Stimulated activated CD4-positive, alpha-beta T cell treated with anti-CD3 and anti-CD28 coated beads, TNF-alpha, amount 100 ng/mL, for 24 hours (primary cell): ENCODE results near the gene MAS1.
"Not testable (repeated sequence)": the region's sequence is repeated elsewhere in the genome, so short reads cannot be mapped to it uniquely, and the experiment has no call there.

ENCODE experiments used
- DNase-seq, 3 experiments: peaks; one replicate each; pipeline ENCODE4 v3.0.0-alpha.2; 2020; ENCODE audit warnings: low read depth in 3 of 3

Gene MAS1

DNA sequence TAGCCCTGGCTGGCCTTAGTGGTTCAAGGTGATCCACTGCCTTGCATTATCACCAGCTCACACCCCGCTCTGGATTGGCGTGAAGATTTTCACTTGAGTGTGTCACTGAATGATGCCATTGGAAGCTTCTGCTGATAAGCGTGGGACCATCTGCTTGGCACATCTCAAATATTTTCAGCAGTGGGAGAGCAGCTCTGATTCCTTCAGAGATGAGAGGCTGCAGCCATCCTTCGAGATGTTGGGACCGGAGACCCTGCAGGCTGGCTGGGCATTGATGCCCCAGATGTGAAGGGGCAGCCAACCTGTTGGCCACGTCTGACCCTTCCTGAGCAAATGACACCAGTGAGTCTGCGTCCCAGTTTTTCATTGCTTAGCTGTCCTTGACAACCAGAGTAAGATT lies at the start of gene MAS1:
TSS of gene MAS1 (plus strand) at position 197 of the 400 bp plus-strand sequence. CDS start 15,968 bp downstream, outside the sequence.
- no peak for DNase-seq

DNA sequence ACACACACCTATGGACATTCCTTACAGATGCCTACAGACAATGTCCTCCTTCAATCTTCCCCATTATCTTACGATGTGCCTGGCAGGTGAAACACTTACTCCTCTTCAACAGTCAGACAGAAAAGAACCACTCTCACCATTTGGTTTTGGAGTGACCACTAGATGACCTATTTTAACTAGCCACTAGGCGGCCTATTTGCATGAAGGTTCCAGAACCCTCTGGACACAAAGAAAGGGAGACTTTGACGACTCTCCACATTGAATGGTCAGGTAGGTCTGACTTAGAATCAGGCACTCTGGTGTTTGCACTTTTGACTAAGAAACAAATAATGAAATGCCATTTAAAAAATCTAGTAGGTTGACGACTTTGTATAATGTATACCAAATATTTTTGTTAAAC lies 48.8 kb upstream of the MAS1 start:
- no peak for DNase-seq

DNA sequence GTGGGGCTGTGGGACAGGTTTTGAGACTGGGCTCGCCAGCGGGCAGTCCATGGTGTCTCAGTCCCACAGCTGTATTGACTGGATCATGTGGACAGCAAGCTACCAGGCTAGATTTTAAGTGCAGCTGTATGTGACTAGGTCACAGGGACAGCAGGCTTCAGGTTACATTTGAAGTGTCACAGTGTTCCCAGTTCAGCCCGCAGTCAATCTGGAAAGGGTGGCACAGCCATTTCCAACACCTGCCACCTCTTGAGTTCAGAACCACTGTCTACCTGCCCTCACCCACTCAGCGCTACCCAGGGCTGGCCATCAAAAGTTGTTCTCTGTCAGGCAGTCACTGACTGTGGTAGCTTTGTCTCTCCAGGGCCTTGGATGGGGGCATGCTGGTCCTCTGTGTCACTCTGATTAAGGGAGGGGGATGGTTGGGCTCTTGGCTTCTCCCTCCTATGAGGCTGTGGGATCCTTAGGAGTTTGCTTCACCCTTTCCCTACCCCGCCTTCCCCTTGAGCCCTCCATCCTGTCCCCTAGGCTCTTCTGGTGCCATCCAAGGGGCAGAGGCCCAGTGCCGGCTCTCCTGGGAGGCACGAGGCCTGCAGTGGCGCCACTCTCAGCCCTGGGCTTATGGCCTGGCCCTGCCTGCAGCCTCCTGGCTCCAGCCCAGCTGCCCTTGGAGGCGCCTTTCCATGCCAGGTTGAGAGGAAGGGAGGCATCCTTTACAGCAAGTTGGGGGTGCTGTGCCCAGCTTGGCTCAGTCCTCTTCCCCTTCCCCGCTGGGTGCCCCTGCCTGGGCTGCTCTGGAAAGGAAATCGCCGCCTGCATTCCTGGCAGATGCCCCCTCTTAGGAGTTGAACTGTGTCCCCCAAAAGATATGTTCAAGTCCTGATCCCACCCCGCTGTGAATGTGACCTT lies 45.8 kb upstream of the MAS1 start:
- DNase-seq = no peak

DNA sequence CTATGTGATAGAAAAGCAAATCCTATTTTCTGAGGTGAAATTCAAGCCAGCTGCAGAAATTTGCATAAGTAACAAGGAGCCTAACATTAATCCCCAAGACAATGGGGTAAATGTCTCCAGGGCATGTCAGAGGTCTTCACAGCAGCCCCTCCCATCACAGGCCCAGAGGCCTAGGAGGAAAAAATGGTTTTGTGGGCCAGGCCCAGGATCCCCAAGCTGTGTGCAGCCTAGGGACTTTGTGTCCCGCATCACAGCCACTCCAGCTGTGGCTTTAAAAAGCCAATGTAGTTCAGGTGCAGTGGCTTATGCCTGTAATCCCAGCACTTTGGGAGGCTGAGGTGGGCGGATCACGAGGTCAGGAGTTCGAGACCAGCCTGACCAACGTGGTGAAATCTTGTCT lies 42.2 kb upstream of the MAS1 start:
- not testable (repeated sequence) for DNase-seq

DNA sequence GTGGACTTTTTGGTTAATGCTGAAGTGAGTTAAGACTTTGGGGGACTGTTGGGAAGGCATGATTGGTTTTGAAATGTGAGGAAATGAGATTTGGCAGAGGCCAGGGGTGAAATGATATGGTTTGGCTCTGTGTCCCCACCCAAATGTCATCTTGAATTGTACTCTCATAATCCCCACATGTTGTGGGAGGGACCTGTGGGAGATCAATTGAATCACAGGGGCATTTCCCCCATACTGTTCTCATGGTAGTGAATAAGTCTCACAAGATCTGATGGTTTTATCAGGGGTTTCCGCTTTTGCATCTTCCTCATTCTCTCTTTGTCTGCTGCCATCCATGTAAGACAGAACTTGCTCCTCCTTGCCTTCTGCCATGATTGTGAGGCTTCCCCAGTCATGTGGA lies 40.9 kb upstream of the MAS1 start:
- DNase-seq = not testable (repeated sequence)

DNA sequence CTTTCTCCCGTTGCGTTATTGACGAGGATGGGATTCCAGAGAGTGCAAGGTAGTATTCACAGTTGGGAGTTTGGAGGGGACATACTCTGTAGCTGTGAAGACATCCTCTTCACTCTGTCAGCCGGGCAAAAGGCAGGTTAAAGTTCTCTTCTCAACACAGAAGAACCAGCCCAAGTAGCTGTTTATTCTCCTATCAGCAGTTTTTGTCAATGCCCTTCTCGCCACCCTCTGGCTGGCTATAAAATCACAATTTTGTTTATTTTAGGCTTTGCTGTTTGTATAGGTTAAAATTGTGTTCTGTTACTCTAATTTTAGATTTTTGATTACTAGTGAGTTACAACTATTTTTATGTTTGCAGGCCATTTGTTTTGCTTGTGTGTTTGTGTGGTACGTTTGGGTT lies 37.9 kb upstream of the MAS1 start:
- no peak for DNase-seq

DNA sequence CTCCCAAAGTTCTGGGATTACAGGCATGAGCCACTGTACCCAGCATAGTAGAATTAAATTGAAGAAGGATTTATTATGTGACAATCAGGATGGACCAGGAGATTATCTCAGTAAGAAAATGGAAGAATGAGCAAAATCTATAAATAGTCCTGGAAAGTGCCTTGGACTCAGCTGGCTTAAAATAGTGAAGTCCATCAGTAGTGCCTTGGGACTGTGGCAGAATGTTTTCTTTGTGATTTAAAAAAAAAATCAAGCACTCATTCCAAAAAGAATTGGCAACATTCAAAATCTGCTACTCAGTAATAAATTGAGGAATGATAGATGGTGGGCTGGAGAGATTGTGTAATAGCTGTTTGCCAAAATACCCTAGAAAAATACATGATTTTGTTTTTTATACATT lies 37.0 kb upstream of the MAS1 start:
- no peak for DNase-seq

DNA sequence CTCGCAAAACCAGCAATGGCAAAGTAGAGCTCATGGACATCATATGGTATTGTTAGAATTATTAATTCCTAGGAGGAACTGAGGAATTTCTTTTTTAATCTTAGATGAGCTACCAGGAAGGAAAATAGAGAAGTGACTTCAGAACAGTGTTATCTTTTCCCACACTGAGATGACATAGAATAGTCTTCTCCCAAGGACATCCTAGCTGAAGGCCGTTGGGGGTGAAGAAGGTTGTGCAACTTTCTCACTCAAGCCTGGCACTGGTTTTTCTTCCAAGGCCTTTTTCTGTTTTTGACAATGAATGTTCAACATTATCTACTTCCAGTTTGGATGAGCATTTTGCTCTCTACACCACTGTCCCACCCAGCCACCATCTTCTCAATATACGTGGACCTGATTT lies 35.8 kb upstream of the MAS1 start:
- no peak for DNase-seq

DNA sequence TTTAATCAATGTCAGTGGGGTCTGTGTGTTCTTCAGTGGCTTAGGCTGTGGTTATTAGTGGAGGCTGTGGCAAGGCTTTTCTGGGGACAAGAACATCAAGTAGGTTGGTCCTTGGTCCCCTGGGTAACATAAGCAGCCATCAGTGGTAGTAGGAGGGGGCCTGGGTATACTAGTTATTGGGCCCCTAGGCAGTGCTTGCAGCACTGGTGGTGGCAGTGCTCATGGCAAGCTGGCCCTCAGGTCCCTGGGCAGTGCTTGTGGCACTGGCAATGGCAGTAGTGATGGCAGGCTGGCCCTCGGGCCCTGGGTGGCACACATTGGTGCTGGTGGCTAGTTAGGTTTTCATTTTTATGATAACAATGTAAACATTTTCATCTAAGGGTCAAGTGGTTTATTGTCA lies 32.5 kb upstream of the MAS1 start:
- no peak for DNase-seq

DNA sequence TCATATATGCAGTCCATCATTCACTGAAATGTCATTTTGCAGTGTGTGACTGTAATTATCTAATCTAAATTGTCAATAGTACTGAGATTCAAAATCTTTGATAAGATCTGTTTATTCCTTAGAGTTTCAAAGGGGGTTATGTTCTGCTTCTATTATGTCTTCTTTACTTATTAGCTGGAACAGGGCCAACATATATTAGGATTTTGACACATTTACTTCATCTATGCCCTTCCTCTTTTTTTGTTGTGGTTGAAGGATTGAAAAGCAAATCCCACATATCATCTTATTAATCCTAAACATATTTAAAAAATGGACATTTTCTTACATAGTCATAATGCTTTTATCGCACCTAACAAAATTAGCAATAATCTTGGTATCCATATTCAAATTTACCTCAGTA lies 30.3 kb upstream of the MAS1 start:
- no peak for DNase-seq

DNA sequence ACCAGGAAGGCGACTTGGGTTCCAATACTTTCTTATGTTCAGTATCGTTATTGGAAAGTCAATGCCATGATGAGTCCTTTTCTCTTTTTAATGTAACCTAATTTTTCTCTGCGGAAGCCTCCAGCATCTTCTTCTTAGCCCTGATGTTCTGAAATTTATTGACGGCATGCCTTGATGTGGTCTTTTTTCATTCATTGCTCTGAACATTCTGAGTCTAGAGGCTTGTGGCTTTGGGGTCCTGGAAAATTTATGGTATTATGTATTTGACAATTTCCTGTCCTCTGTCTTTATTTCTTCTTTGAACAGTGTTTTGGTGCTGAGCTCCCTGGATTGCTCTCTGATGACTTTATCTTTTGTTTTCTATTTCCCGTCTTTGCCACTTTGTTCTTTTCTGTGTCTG lies 28.7 kb upstream of the MAS1 start:
- no peak for DNase-seq

DNA sequence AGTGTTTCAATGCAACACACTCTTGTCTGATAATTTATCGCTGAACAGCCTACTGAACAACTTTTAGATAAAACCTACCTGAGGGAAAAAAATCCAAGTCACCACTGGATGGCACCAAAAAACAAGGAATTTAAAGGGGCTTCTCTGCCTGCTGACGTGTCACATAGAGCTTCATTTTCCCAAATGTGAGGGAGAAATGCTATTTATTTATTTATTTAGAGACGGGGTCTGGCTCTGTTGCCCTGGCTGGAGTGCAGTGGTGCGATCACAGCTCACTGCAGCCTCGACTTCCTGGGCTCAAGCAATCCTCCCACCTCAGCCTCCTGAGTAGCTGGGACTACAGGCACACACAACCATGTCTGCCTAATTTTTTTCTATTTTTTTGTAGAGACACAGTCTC lies 27.4 kb upstream of the MAS1 start:
- DNase-seq = peak in 1 of 3 experiments; percentile 22

DNA sequence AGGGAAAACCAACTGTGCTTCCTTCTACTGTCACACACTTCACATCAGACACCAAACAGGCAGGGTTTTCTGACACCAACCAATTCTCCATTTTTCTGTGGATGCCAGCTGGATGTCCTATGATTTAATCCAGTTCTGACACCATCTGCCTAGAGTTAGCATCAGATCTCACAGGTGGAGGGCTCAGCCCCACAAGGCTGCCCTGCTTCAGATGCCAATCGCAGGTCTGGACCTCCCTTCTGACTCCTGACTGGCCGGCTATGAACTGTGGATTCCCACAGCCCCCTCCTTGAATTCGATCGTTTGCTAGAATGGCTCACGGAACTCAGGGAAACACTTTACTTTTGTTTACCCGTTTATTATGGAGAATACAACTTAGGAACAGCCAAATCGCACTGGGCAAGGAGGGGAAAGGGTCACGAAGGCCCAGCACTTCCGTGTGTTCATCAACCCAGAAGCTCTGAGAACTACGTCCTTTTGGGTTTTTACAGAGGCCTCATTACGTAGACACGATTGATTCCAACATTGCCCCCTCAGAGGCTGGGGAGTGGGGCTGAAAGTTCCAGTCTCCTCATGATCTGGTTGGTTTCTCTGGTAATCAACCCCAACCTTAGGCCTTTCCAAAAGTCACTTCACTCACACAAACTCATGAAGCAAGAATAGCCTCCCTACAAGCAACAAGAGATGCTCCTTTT lies 25.4 kb upstream of the MAS1 start:
- no peak for DNase-seq

DNA sequence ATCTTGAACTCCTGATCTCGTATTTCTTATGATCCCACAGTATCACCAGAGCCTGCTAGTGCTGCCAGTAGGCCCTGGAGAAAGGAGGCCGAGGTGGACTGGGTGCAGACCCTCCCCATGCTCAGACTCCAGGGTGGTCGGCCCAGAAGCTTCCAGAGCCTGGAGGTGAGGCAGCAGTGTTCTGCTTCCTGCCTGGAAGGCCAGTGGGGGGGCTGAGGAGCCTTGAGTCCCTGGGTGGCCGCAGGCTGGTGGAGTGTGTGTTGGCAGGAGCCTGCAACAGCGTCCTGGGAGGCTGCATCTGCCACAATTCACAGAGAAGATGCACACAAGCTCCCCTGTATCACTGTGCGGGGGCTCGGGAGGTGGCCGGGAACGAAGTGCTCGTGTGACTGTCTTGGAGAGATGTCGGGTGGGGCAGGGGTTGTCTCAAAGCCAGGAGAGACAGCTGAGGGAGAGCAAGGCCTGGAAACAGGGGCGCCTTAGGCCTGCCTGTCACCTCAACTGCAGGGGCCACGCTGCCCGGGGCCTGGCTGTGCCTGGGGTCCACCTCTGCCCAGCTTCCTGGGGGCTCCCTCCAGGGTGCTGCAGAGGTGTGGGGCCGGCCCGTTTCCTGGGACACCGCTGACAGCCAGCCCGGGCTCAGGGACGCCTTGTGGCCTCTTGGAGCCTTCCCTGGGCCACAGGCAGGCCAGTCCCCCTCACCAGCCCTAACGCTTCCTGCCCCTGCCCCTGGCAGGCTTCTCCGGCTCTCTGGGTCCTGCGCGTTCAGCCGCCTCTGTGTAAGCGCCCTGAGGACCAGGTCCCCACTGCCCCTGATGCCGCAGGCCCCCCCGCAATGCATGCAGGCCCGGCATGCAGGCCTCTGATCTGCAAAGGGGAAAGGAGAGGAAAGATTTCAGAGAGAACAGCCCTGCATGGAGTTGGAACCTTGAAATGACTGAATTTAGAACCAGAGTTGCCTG lies 24.2 kb upstream of the MAS1 start:
- no peak for DNase-seq

DNA sequence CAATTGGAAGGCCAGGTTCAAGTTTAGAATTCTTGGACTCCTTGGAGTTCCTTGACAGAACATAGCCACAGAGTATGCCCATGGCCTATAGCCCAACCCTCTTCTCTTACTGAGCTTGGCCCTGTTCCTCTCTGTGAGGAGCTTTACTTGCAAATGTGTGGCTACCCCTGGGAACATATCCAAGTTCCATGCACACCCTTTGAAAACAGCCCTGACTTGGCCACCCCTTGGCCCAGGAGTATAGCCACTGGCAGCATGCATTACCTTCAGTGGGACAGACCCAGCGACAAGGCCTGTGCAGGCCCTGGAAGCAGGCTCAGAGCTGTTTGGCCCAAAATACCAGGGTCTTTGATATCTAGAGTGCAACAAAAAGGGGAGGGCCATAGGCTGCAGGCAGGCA lies 19.5 kb upstream of the MAS1 start:
- no peak for DNase-seq

DNA sequence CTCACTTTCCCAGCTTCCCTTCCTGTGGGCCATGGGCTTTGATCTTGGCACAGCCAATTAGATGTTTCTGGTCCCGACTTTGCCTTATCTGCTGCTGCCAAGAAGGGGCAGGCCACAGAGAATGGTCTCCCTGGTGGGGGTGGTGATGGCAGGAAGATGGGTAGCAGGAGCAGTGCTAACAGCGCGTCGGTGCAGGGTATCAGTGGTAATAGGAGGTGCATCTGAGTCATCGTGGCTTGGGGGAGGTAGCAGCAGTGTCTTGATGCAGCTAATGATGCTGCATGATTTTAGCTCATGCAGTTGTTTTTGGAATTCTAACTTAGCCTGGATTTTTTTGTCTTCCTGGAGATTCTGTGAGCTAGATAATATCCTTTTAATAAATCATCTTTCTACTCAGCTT lies 18.9 kb upstream of the MAS1 start:
- DNase-seq = peak in 1 of 3 experiments; percentile 21

DNA sequence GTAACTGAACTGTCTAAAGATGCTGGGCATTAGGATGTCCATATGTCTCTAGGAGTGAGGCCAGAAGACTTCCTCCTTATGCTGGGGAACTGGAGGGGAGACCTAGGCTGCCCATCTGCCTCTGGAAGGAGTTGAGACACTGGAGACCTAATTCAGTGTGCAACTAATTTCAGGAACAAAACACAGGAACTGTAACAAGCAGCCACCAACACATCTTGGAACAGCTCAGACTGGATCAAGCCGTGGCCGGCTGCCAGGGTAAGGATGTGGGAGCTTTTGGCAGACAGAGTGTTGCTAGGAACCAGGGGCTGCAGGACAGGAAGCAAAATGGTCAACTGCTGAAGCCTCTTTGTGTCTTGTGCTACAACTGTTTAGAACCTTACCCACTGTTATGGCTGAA lies 16.4 kb upstream of the MAS1 start:
- DNase-seq = no peak

DNA sequence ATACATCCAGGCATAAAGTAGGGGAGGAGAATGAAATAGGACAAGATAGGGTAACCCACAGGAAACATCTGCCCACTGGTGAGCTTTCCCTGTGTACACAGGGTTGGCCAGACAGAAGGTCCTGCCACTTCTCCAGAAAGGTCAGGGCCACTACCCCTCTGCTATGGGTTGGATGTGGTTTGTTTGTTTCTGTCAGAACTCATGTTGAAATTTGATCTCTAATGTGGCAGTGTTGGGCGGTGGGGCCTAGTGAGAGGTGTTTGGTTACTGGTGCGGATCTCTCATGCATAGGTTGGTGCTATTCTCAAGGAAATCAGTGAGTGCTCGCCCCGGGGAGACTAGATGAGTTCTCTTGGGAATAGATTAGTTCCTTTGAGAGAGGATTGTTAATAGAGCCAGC lies 15.6 kb upstream of the MAS1 start:
- no peak for DNase-seq

DNA sequence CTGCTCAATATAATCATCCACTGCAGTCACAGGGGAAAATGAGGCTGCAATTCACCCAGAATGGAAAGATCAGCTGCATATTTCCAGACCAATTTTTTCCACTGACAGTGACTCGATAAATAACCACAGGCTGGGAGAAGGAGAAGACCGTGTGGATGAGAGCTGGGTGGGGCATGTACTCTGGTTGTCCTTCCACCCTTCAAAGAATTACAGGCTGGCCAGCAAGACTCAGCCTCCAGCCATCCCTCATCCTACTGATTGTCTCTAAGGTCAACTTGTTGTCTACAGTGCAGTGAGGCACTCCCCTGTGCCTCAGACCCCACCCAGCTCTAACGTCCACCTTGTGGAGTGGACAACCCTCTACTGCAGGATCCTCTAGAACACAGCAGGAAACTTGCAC lies 14.5 kb upstream of the MAS1 start:
- no peak for DNase-seq

DNA sequence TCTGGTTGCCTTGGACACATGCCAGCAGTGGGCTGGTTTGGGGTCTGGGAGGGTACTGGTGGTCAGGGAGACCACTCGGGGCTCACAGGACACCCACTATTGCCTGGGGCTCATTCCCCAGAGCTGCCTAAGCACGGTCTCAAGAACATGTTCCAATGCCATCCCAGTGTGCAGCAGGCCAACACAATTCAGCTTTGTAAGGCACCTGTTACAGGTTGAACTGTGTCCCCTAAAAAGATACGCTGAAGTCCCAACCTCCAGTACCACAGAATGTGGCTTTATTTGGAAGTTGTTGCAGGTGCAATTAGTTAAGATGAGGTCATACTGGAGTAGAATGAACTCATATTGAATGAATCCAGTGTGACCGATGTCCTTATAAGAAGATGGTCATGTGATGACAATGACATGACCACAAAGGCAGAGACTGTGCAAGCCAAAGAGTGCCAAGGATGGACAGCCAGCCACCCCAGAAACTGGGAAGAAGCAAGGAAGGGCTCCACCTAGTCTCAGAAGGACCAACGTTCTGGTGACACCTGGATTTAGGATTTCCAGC lies 13.5 kb upstream of the MAS1 start:
- DNase-seq = no peak

DNA sequence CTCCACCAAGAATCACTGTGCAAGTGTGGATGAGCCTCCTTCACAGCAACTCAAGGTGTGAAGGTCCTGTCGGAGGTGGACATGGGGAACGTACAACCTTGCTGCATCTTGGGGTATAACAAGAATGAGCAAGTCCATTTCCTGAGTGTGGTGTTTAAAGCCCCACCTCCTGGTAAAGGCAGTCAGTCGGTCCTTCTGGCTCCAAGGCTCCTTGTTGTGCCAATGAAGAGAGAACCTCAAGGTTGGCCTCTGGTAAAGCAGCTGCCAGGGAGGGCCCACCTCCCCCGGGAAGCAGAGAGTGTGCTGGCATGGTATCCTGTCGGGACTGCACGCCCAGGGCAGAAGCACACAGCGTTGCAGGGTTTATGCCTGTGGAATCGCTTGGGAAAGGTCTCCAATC lies 12.4 kb upstream of the MAS1 start:
- DNase-seq = no peak

DNA sequence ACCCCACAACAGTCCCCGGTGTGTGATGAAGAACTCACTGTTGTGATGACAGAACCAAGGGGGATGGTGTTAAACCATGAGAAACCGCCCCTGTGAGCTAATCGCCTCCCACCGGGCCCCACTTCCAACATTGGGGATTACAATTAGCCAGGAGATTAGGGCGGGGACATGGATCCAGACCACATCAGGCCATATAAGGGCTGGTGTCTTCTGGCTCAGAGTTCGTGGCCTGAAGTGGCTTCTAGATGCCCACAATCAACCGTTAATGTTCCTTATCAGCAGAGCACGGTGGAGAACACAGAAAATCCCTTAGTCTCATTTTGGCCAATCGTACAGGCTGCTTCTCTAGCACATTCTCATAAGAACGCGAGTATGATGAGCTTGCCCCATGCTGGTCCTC lies 10.9 kb upstream of the MAS1 start:
- no peak for DNase-seq
